Bronchial epithelial cell (primary cell): ENCODE measurements around the gene TIGD2. TPM values are rescaled to one million over a fixed set of nuclear protein-coding genes. Genes with fewer than 3 reads are reported as not detected.
"Not testable (repeated sequence)": the region's sequence is repeated elsewhere in the genome, so short reads cannot be mapped to it uniquely, and the experiment has no call there.

ENCODE experiments used
- DNase-seq: peaks from one replicate; pipeline ENCODE4 v3.0.0-alpha.2; 2010; ENCODE audit warnings: low read depth
- FAIRE-seq: peaks from 2 replicates; lab custom pipeline; 2011; peaks lifted over from hg19 to GRCh38; lab: Jason Lieb, UNC
- H3K27me3 ChIP-seq: 2 replicates; pipeline ENCODE4 v1.5.1; 2011; ENCODE audit warnings: low read length; ENCODE audit not compliant: control insufficient read depth, insufficient read depth
- H3K36me3 ChIP-seq: 2 replicates; pipeline ENCODE4 v1.5.1; 2011; ENCODE audit warnings: low read length; ENCODE audit not compliant: control insufficient read depth, insufficient read depth
- H3K4me3 ChIP-seq: 2 replicates; pipeline ENCODE4 v1.5.1; 2011; ENCODE audit warnings: mild to moderate bottlenecking, low read depth, low read length, control low read depth
- CTCF ChIP-seq: IDR thresholded peaks from 2 replicates; pipeline ENCODE4 v1.5.1; 2011; ENCODE audit warnings: mild to moderate bottlenecking, moderate library complexity, low read length, control low read depth, inconsistent platforms; ENCODE audit not compliant: insufficient read depth, severe bottlenecking
- total RNA-seq: library from RNA; depleted of rRNA; stranded (reverse); fragments of >200 nt; gene quantifications from 2 replicates; pipeline ENCODE4 v1.2.1, GENCODE V29; 2014

Gene TIGD2
- total RNA-seq, 1 donor from 2014 or later: 9.2 TPM

GRCh38 chr4:89140168-89140759 lies 28.9 kb downstream of the TIGD2 start:
- FAIRE-seq (no peak), DNase-seq (no peak)
- Histone ChIP-seq H3K27me3 (no peaks in the 10 kb centered on the region), H3K4me3 (no peak overlapping the region), H3K36me3 (no peaks in the 10 kb centered on the region)
- TF ChIP-seq CTCF: no peak

- Histone ChIP-seq H3K27me3 (no peaks in the 10 kb centered on the region), H3K36me3 (no peaks in the 10 kb centered on the region), H3K4me3 (no peak overlapping the region)
- FAIRE-seq: no peak
- no peak for DNase-seq
- no peak for TF ChIP-seq CTCF
These were observed 31.6 kb downstream of the TIGD2 start for GRCh38 chr4:89142691-89143669.

GRCh38 chr4:89144652-89145051 lies 33.3 kb downstream of the TIGD2 start:
- DNase-seq, FAIRE-seq, H3K4me3 ChIP-seq, H3K27me3 ChIP-seq, H3K36me3 ChIP-seq: not testable (repeated sequence)

GRCh38 chr4:89146196-89146595 lies 34.9 kb downstream of the TIGD2 start:
- FAIRE-seq: no peak

GRCh38 chr4:89152972-89153371 lies 41.6 kb downstream of the TIGD2 start:
- Histone ChIP-seq H3K36me3 (no peaks in the 10 kb centered on the region), H3K4me3 (no peak overlapping the region), H3K27me3 (no peaks in the 10 kb centered on the region)
- DNase-seq (peak; percentile 18), FAIRE-seq (no peak)
- no peak for TF ChIP-seq CTCF

More at GRCh38 chr4:89146196-89146595, 34.9 kb downstream of the TIGD2 start:
- DNase-seq: no peak
- H3K4me3 ChIP-seq: no peak overlapping the region
- no peak for TF ChIP-seq CTCF
- no peaks in the 10 kb centered on the region for H3K27me3 ChIP-seq
- H3K36me3 ChIP-seq: no peaks in the 10 kb centered on the region

GRCh38 chr4:89156174-89156914 lies 45.0 kb downstream of the TIGD2 start:
- no peak for TF ChIP-seq CTCF
- Histone ChIP-seq H3K4me3 (no peak overlapping the region), H3K36me3 (no peaks in the 10 kb centered on the region), H3K27me3 (no peaks in the 10 kb centered on the region)
- DNase-seq: no peak
- FAIRE-seq: no peak
